AG04450 (cell line): ENCODE measurements around the gene LYPD5. TPM values are rescaled to one million over a fixed set of nuclear protein-coding genes. Genes with fewer than 3 reads are reported as not detected.
"Not testable (repeated sequence)": the region's sequence is repeated elsewhere in the genome, so short reads cannot be mapped to it uniquely, and the experiment has no call there.

Experiments used
- CTCF ChIA-PET: fragments of 300-600, 350-600 bp; formaldehyde crosslinking; extraction: SDS; loops from one replicate; lab custom pipeline; 2022; ENCODE audit warnings: antibody characterized with exemption, inconsistent platforms; lab: Charles Lee
- POLR2A ChIA-PET: fragments of 350-600 bp; formaldehyde crosslinking; extraction: SDS; loops from one replicate; lab custom pipeline; 2021; ENCODE audit warnings: antibody characterized with exemption, inconsistent platforms; lab: Yijun Ruan, JAX
- DNase-seq: peaks from one replicate; pipeline ENCODE4 v3.0.0-alpha.2; 2011; ENCODE audit warnings: low read depth, low spot score
- H3K27ac ChIP-seq: one replicate; pipeline ENCODE4 v1.5.1; 2012; ENCODE audit warnings: low read depth, low read length, control low read depth
- H3K27me3 ChIP-seq: one replicate; pipeline ENCODE4 v1.6.0; 2012; ENCODE audit warnings: low read length; ENCODE audit not compliant: control insufficient read depth, insufficient read depth
- H3K4me3 ChIP-seq: 2 replicates; pipeline ENCODE4 v1.5.1; 2011; ENCODE audit warnings: mild to moderate bottlenecking, low read depth, low read length, control low read depth
- H3K9me3 ChIP-seq: 2 replicates; pipeline ENCODE4 v1.5.1; 2012; ENCODE audit warnings: low read length; ENCODE audit not compliant: control insufficient read depth, insufficient read depth
- polyA plus RNA-seq: library from polyadenylated mRNA; depleted of rRNA; stranded (reverse); fragments of >200 nt; gene quantifications from 2 replicates; pipeline ENCODE4 v1.2.3, GENCODE V29; 2011
- TF ChIP-seq, protein P1 (sequence below): IDR thresholded peaks from 2 replicates; pipeline ENCODE4 v1.5.1; 2011; ENCODE audit warnings: low read depth, low read length, control low read depth, inconsistent platforms

LYPD5 gene
- polyA plus RNA-seq, 1 experiment: 0.66 TPM

GRCh38 chr19:43812259-43812658 is 10.0 kb upstream of the LYPD5 start:
- H3K9me3 ChIP-seq: no peaks in the 10 kb centered on the region
- CTCF ChIA-PET: interaction anchor here (1.4 kb wide), 1 partner anchor 67 kb away, joined by 6 read pairs; no protein-coding TSS in a partner anchor
- H3K27ac ChIP-seq: no peak overlapping the region
- POLR2A ChIA-PET: no interaction called here
- H3K27me3 ChIP-seq: peaks cover 4% of the 10 kb centered on the region
- TF ChIP-seq, protein P1, sequence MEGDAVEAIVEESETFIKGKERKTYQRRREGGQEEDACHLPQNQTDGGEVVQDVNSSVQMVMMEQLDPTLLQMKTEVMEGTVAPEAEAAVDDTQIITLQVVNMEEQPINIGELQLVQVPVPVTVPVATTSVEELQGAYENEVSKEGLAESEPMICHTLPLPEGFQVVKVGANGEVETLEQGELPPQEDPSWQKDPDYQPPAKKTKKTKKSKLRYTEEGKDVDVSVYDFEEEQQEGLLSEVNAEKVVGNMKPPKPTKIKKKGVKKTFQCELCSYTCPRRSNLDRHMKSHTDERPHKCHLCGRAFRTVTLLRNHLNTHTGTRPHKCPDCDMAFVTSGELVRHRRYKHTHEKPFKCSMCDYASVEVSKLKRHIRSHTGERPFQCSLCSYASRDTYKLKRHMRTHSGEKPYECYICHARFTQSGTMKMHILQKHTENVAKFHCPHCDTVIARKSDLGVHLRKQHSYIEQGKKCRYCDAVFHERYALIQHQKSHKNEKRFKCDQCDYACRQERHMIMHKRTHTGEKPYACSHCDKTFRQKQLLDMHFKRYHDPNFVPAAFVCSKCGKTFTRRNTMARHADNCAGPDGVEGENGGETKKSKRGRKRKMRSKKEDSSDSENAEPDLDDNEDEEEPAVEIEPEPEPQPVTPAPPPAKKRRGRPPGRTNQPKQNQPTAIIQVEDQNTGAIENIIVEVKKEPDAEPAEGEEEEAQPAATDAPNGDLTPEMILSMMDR: no peak
- no peak overlapping the region for H3K4me3 ChIP-seq
- DNase-seq: no peak

- ChIA-PET POLR2A (no interaction called here), CTCF (interaction anchor here (1.4 kb wide), 1 partner anchor 67 kb away, joined by 6 read pairs; no protein-coding TSS in a partner anchor)
- Histone ChIP-seq H3K9me3 (no peaks in the 10 kb centered on the region), H3K4me3 (no peak overlapping the region), H3K27ac (no peak overlapping the region), H3K27me3 (peaks cover 4% of the 10 kb centered on the region)
- DNase-seq: no peak
- TF ChIP-seq, protein P1: no peak
These were observed 9.6 kb upstream of the LYPD5 start for GRCh38 chr19:43811837-43812236.

GRCh38 chr19:43809762-43810696 is 7.8 kb upstream of the LYPD5 start:
- peak; percentile 32 for DNase-seq
- TF ChIP-seq, protein P1: peak; percentile 64
- H3K27ac ChIP-seq: no peak overlapping the region
- ChIA-PET POLR2A (interaction anchor here (0.6 to 1.6 kb wide), 2 partner anchors 10 to 355 kb away, joined by 3 to 4 read pairs; partner anchors contain the start of gene ZNF226), CTCF (interaction anchor here (0.6 to 2.8 kb wide), 28 partner anchors 8 to 378 kb away, joined by 3 to 38 read pairs (median 5); partner anchors contain the start of genes KCNN4, PLAUR and SMG9)
- H3K4me3 ChIP-seq: no peak overlapping the region
- H3K9me3 ChIP-seq: no peaks in the 10 kb centered on the region
- peaks cover 4% of the 10 kb centered on the region for H3K27me3 ChIP-seq

DNA sequence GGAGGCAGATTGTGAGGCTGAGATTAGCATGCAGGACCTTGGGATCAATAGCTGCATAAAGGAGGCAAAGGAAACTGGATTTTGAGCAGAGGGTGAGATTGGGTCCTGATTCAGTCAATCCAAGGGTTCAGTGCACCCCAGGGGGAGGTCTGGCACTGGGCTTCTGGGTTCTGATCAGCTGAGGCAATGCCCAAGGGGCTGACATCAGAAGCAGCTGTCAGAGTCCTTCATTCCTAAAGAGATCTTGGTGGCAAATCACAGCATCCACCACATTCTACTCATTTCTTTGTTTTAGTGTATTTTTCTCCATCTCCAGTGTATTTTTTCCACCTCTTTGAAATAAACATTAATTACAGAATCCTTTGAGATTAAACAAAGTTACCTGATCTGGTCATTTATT is 5.4 kb upstream of the LYPD5 start:
- CTCF ChIA-PET: no interaction called here
- Histone ChIP-seq H3K27me3 (peaks cover 7% of the 10 kb centered on the region), H3K4me3 (no peak overlapping the region), H3K27ac (no peak overlapping the region), H3K9me3 (no peaks in the 10 kb centered on the region)
- TF ChIP-seq, protein P1: no peak
- DNase-seq: no peak
- POLR2A ChIA-PET: no interaction called here

DNA sequence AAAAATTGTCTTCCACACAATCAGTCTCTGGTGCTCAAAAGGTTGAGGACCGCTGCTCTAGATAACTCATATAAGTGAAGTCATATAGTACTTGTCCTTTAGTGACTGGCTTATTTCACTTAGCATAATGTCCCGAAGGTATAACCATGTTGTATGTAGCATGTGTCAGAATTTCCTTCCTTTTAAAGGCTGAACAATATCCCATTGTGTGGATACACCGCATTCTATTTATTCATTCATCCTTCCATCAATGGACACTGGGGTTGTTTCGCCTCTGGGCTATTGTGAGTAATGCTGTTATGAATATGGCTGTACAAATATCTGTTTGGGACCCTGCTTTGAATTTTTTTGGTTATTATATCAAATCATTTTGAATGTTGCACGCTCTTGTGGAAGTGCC is 4.6 kb upstream of the LYPD5 start:
- DNase-seq: no peak
- Histone ChIP-seq H3K27me3 (peaks cover 7% of the 10 kb centered on the region), H3K9me3 (no peaks in the 10 kb centered on the region), H3K27ac (no peak overlapping the region), H3K4me3 (no peak overlapping the region)
- CTCF ChIA-PET: no interaction called here
- TF ChIP-seq, protein P1: no peak
- POLR2A ChIA-PET: no interaction called here

DNA sequence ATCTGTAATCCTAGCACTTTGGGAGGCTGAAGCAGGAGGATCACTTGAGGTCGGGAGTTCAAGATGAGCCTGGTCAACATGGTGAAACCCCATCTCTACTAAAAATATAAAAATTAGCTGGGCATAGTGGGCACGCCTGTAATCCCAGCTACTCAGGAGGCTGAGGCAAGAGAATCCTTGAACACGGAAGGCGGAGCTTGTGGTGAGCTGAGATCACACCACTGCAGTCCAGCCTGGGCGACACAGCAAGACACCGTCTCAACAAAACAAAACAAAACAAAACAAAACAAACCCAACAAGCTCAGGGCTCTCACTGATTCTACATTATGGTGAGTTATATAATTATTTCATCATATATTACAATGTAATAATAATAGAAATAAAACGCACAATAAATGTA is 4.2 kb upstream of the LYPD5 start:
- DNase-seq, POLR2A ChIA-PET, CTCF ChIA-PET, H3K27me3 ChIP-seq, H3K4me3 ChIP-seq, H3K9me3 ChIP-seq, H3K27ac ChIP-seq: not testable (repeated sequence)
